Upper lobe of left lung (tissue), 6 donors: ENCODE results near the gene MOSMO. TPM values are rescaled to one million over a fixed set of nuclear protein-coding genes. Genes with fewer than 3 reads are reported as not detected.

ENCODE experiments used
- ATAC-seq, 2 donors: fragments of 200-7000 bp; cut with Tn5 transposase; one replicate each; pipeline ENCODE4 v1.9.1; 2022; ENCODE audit warnings: mild to moderate bottlenecking in 2 of 2, moderate library complexity in 2 of 2; ENCODE audit not compliant: low FRiP score in 2 of 2
- DNase-seq, 2 donors: peaks; one replicate each; pipeline ENCODE4 v3.0.0-alpha.2; 2019 to 2020
- H3K27ac ChIP-seq, 4 donors: fragments of 200-600 bp; sonication (generic); one replicate each; pipeline ENCODE4 v1.5.1; 2016 to 2019
- H3K27me3 ChIP-seq, 4 donors: fragments of 200-600 bp; sonication (generic); one replicate each; pipeline ENCODE4 v1.5.1; 2017 to 2019
- H3K36me3 ChIP-seq, 4 donors: fragments of 200-600 bp; sonication (generic); one replicate each; pipeline ENCODE4 v1.5.1; 2016 to 2019
- H3K4me1 ChIP-seq, 4 donors: fragments of 200-600 bp; sonication (generic); one replicate each; pipeline ENCODE4 v1.5.1; 2018 to 2019
- H3K4me3 ChIP-seq, 4 donors: fragments of 200-600 bp; sonication (generic); one replicate each; pipeline ENCODE4 v1.5.1; 2017 to 2019; ENCODE audit warnings: mild to moderate bottlenecking in 2 of 4, moderate library complexity in 1 of 4
- H3K9me3 ChIP-seq, 4 donors: fragments of 200-600 bp; sonication (generic); one replicate each; pipeline ENCODE4 v1.5.1; 2018 to 2019
- EP300 ChIP-seq, 4 donors: sonication (generic); formaldehyde crosslinking; IDR thresholded peaks; one replicate each; pipeline ENCODE4 v1.5.1; 2017; ENCODE audit warnings: antibody characterized with exemption in 4 of 4, control low read depth in 2 of 4
- POLR2A ChIP-seq, 4 donors: fragments of 450-650 bp; IDR thresholded peaks; one replicate each; pipeline ENCODE4 v1.5.1; 2016 to 2017; ENCODE audit warnings: antibody characterized with exemption in 4 of 4, mild to moderate bottlenecking in 2 of 4
- POLR2AphosphoS5 ChIP-seq, 2 donors: sonication (generic); formaldehyde crosslinking; IDR thresholded peaks; one replicate each; pipeline ENCODE4 v1.5.1; 2017; ENCODE audit warnings: antibody characterized with exemption in 2 of 2
- WGBS, 2 donors: methylation state at CpG; one replicate each; pipeline ENCODE4 v1.1.5; 2017 to 2018; 5-methylcytosine and 5-hydroxymethylcytosine counted together
- total RNA-seq, 6 donors: library from RNA; depleted of rRNA in 4 of 6; stranded (reverse); fragments of >200 nt in 4 of 6; gene quantifications; one replicate each; pipeline versions ENCODE4 v1.1.0 to v1.2.1, GENCODE V29; 2016 to 2021
- TF ChIP-seq, protein P1 (sequence below), 6 experiments: fragments of 450-650 bp in 4 of 6; fragments of 200-600 bp in 2 of 6; sonication (generic) in 2 of 6; IDR thresholded peaks; one replicate each; pipeline ENCODE4 v1.5.1; 2016 to 2019; ENCODE audit warnings: antibody characterized with exemption in 6 of 6
- donor health status: DM: no; HTN: no; CAD: no; lungs with moderate emphysema.
- donor health status: DM: no; HTN: yes; CAD: no; lungs with severe emphysema.

The MOSMO gene
- total RNA-seq = 10 to 100 TPM; 10.8 to 24.6 (median 15.9) TPM

DNA sequence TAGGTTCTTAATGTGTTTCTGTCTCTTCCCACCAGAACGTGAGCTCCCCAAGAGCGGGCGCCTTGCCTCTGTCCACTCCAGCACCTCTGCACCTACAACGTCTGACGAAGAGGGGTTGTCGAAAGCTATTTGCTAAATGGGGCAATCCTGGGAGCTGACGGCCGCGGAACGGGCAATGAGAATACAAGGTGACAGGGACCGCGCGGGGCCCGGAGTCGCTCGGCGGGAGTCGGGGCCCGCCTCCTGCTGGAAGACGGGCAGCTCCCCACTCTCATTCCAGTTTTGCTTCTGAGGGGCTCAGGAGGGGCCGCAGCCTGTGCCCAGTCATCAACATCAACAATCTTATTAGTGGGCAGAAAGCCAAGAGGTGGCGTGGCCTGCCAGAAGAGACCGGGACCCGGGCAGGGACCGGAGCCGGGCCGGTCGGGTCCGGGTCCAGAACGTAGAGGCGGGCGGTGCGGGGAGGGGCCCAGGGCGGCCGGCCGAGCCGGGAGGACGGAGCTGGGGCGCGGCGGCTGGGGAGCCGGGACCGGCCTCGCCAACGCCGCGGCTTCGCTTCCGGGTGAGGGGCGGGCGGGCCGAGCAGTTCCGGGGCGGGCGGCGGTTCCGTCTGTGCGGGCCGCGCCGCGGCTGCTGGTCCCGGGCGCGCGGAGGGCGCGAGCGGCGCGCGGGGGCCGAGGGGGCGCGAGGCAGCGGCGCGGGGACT, at the start of gene MOSMO:
MOSMO (plus strand) TSS at position 603 of the 706 bp plus-strand sequence. CDS start 191 bp downstream, outside the sequence.
- Histone ChIP-seq H3K27ac (peak within 1 kb of the TSS; percentile 84 to 91 (median 88)), H3K4me1 (peaks cover 17 to 26% (median 19%) of the 10 kb centered on the region in 4 donors), H3K4me3 (peak within 1 kb of the TSS; percentile 73 to 92 (median 88)), H3K9me3 (no peaks in the 10 kb centered on the region), H3K36me3 (no peaks in the 10 kb centered on the region), H3K27me3 (no peaks in the 10 kb centered on the region)
- DNase-seq = peak; percentile 77 to 97
- 0 to 2% methylated on average over 20 of the region's 78 CpGs for WGBS, 2 donors
- TF ChIP-seq EP300 (IDR thresholded peaks at IDR 0.05) (no peak), POLR2AphosphoS5 (IDR thresholded peaks at IDR 0.05) (peak; percentile 6 to 26), POLR2A (IDR thresholded peaks at IDR 0.05) (peak in 2 of 4 donors; percentile 40 to 71)
- TF ChIP-seq, protein P1, sequence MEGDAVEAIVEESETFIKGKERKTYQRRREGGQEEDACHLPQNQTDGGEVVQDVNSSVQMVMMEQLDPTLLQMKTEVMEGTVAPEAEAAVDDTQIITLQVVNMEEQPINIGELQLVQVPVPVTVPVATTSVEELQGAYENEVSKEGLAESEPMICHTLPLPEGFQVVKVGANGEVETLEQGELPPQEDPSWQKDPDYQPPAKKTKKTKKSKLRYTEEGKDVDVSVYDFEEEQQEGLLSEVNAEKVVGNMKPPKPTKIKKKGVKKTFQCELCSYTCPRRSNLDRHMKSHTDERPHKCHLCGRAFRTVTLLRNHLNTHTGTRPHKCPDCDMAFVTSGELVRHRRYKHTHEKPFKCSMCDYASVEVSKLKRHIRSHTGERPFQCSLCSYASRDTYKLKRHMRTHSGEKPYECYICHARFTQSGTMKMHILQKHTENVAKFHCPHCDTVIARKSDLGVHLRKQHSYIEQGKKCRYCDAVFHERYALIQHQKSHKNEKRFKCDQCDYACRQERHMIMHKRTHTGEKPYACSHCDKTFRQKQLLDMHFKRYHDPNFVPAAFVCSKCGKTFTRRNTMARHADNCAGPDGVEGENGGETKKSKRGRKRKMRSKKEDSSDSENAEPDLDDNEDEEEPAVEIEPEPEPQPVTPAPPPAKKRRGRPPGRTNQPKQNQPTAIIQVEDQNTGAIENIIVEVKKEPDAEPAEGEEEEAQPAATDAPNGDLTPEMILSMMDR (IDR thresholded peaks at IDR 0.05) = peak in 1 of 6 experiments; percentile 29
- peak; percentile 85 to 96 for ATAC-seq

DNA sequence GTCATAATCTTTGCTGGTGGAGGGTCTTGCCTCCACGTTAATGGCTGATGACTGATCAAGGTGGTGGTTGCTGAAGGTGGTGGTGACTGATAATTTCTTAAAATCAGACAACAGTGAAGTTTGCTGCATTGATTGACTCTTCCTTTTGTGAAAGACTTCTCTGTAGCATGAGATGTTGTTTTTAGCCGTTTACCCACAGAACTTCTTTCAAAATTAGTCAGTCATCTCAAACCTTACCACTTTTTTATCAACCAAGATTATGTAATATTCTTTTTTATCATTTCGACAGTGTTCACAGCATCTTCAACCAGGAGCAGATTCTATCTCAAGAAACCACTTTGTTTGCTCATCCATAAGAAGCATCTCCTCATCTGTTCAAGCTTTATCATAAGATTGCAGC, 48.9 kb upstream of the MOSMO start:
- 79 to 82% methylated on average over 3 of the region's 3 CpGs for WGBS, 2 donors
- Histone ChIP-seq H3K36me3 (peaks cover 58 to 83% (median 65%) of the 10 kb centered on the region in 4 donors), H3K4me1 (peaks cover 12 to 14% (median 13%) of the 10 kb centered on the region in 4 donors), H3K9me3 (no peaks in the 10 kb centered on the region), H3K27me3 (no peaks in the 10 kb centered on the region), H3K27ac (no peak overlapping the region), H3K4me3 (no peak overlapping the region)
- ATAC-seq = no peak
- no peak for DNase-seq
- TF ChIP-seq EP300 (IDR thresholded peaks at IDR 0.05) (no peak), POLR2AphosphoS5 (IDR thresholded peaks at IDR 0.05) (no peak), POLR2A (IDR thresholded peaks at IDR 0.05) (no peak)
- TF ChIP-seq, protein P1 (IDR thresholded peaks at IDR 0.05) = no peak

DNA sequence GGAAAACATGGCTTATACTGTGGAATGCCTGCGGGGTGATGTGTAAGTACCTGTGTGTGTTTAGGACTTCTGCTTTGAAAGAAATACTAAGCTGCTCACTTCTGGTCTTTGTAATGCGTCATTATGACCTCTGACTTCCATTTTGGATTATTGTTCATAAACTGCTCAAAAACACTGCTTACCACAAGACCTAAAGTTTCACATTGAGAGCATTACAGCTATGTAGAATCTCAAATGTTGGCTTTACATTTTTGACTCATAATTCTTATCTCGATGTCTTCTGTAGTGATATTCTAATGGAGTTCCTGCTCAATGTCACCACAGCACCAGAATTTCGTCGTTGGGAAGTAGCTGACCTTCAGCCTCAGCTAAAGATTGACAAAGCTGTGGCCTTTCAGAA, 45.4 kb upstream of the MOSMO start:
- Histone ChIP-seq H3K9me3 (no peaks in the 10 kb centered on the region), H3K27ac (no peak overlapping the region), H3K4me3 (no peak overlapping the region), H3K36me3 (peaks cover 79 to 100% (median 90%) of the 10 kb centered on the region in 4 donors), H3K27me3 (no peaks in the 10 kb centered on the region), H3K4me1 (peaks cover 0 to 2% (median 0%) of the 10 kb centered on the region in 4 donors)
- DNase-seq (no peak), ATAC-seq (no peak)
- no peak for TF ChIP-seq POLR2AphosphoS5 (IDR thresholded peaks at IDR 0.05)
- TF ChIP-seq, protein P1 (IDR thresholded peaks at IDR 0.05) = no peak
- TF ChIP-seq POLR2A (IDR thresholded peaks at IDR 0.05) = no peak
- TF ChIP-seq EP300 (IDR thresholded peaks at IDR 0.05) = no peak
- 86 to 93% methylated on average over 5 of the region's 5 CpGs for WGBS, 2 donors

DNA sequence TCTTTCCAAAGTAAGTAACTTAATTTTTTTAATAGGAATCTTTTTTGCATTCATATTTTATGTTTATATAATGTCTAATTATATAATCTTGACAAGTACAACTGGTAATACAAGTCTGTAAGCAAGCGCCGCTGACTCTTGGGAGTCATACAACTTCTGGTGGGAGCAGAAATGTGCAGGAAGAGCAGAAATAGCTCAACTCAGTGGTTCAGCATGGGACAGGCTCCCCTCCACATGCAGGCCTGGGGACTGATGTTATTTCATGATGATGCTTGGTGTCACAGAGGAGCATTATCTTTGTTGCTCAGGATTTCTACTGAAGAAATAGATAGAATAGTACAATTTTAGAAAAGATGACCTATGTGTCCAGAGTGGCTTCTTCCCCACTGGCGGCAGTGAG, 44.0 kb upstream of the MOSMO start:
- no peaks in the 10 kb centered on the region for H3K4me1 ChIP-seq
- no peak overlapping the region for H3K4me3 ChIP-seq
- ATAC-seq = no peak
- no peaks in the 10 kb centered on the region for H3K27me3 ChIP-seq
- TF ChIP-seq, protein P1 (IDR thresholded peaks at IDR 0.05) = no peak
- TF ChIP-seq EP300 (IDR thresholded peaks at IDR 0.05) = no peak
- no peak for TF ChIP-seq POLR2A (IDR thresholded peaks at IDR 0.05)
- no peak for TF ChIP-seq POLR2AphosphoS5 (IDR thresholded peaks at IDR 0.05)
- no peak for DNase-seq
- 92 to 95% methylated on average over 3 of the region's 3 CpGs for whole genome bisulfite sequencing, 2 donors
- no peaks in the 10 kb centered on the region for H3K9me3 ChIP-seq
- peaks cover 71 to 100% (median 91%) of the 10 kb centered on the region in 4 donors for H3K36me3 ChIP-seq
- H3K27ac ChIP-seq = no peak overlapping the region
